Thyroid gland (tissue), 4 donors: ENCODE results near the gene MYT1.

Source experiments
- CTCF ChIP-seq, 6 experiments: fragments of 200-600 bp in 3 of 6; fragments of 450-650 bp in 3 of 6; sonication (generic) in 3 of 6; IDR thresholded peaks; one replicate each; pipeline ENCODE4 v1.5.1; 2016 to 2019; ENCODE audit warnings: antibody characterized with exemption in 6 of 6, mild to moderate bottlenecking in 2 of 6, inconsistent platforms in 1 of 6, moderate library complexity in 1 of 6
- POLR2A ChIP-seq, 2 donors: fragments of 450-650 bp; IDR thresholded peaks; one replicate each; pipeline ENCODE4 v1.6.1; 2017; ENCODE audit warnings: antibody characterized with exemption in 2 of 2, mild to moderate bottlenecking in 2 of 2, moderate library complexity in 1 of 2

- TF ChIP-seq CTCF (IDR thresholded peaks at IDR 0.05) (no peak), POLR2A (IDR thresholded peaks at IDR 0.05) (no peak)
Observed at GRCh38 chr20:64230461-64231145, 66.4 kb downstream of the MYT1 start.
